ENCODE measurements around the gene KDM2B. TPM values are rescaled to one million over a fixed set of nuclear protein-coding genes. Genes with fewer than 3 reads are reported as not detected.

The KDM2B gene
- total and polyA plus RNA-seq, 10 of the 15 experiments (the other 5 are each of a cell fraction or from before 2014, with no cell fraction given): 13.6 to 124 (median 40.4) TPM

- TF ChIP-seq NRF1 (conservative IDR thresholded peaks at IDR 0.05; ENCODE audit: low read depth, low read length) (no peak), NBN (IDR thresholded peaks at IDR 0.05) (peak; percentile 54; the same call in 1 of the 2 replicates), SREBF1 (IDR thresholded peaks at IDR 0.05; ENCODE audit: low read length) (no peak), ASH2L (IDR thresholded peaks at IDR 0.05; ENCODE audit: borderline replicate concordance, low read depth) (no peak), RELA (IDR thresholded peaks at IDR 0.05; ENCODE audit: borderline replicate concordance, partially characterized antibody) (no peak), RELB (IDR thresholded peaks at IDR 0.05; ENCODE audit: low read depth) (0 out of 2 replicates have a peak, but pooled peaks have one; percentile 24), EP300 (IDR thresholded peaks at IDR 0.05; ENCODE audit: borderline replicate concordance in 1 of 2, control insufficient read depth in 1 of 2, low read depth in 2 of 2, low read length in 2 of 2) (peak in 1 of 2 experiments; percentile 55; a peak in 1 of 4 replicates), NFIC (IDR thresholded peaks at IDR 0.05; ENCODE audit: low read depth, low read length) (no peak), BCL11A (IDR thresholded peaks at IDR 0.05; ENCODE audit: low read depth, low read length) (no peak), SMAD1 (IDR thresholded peaks at IDR 0.05; ENCODE audit: low read depth, partially characterized antibody) (no peak), RBBP5 (conservative IDR thresholded peaks at IDR 0.05) (no peak), SMAD5 (IDR thresholded peaks at IDR 0.05; ENCODE audit: low read depth) (no peak), FOXM1 (IDR thresholded peaks at IDR 0.05; ENCODE audit: low read depth, low read length) (no peak), RAD51 (IDR thresholded peaks at IDR 0.05) (no peak), MEF2B (IDR thresholded peaks at IDR 0.05; ENCODE audit: partially characterized antibody, poor library complexity, severe bottlenecking) (peak; percentile 75), SIN3A (IDR thresholded peaks at IDR 0.05; ENCODE audit: low read depth, low read length) (no peak), LARP7 (IDR thresholded peaks at IDR 0.05) (peak; percentile 38; the same call in 1 of the 2 replicates), SMC3 (IDR thresholded peaks at IDR 0.05; ENCODE audit: borderline replicate concordance, low read length) (no peak), CHD1 (IDR thresholded peaks at IDR 0.05; ENCODE audit: low read depth, low read length) (no peak), NR2C1 (IDR thresholded peaks at IDR 0.05) (no peak), POLR2AphosphoS2 (IDR thresholded peaks at IDR 0.05; ENCODE audit: low read depth, low read length) (no peak), POLR2AphosphoS5 (IDR thresholded peaks at IDR 0.05; ENCODE audit: low read length) (no peak; the same call in 1 of the 2 replicates), CTCF (IDR thresholded peaks at IDR 0.05 in 2 of 3, conservative IDR thresholded peaks at IDR 0.05 in 1 of 3; ENCODE audit: control insufficient read depth in 2 of 3, extremely low read depth in 1 of 3, insufficient read depth in 1 of 3, low read depth in 3 of 3, low read length in 3 of 3) (no peak), TARDBP (IDR thresholded peaks at IDR 0.05; ENCODE audit: borderline replicate concordance) (no peak), KAT2A (conservative IDR thresholded peaks at IDR 0.05; ENCODE audit: control insufficient read depth, low read depth, low read length) (no peak), RAD21 (IDR thresholded peaks at IDR 0.05; ENCODE audit: insufficient read depth, low read depth, low read length) (no peak), E2F4 (IDR thresholded peaks at IDR 0.05; ENCODE audit: low read depth, low read length) (no peak), SIX5 (IDR thresholded peaks at IDR 0.05; ENCODE audit: low read depth, low read length, severe bottlenecking) (no peak), JUNB (IDR thresholded peaks at IDR 0.05) (peak; percentile 65), CREM (IDR thresholded peaks at IDR 0.05; ENCODE audit: low read depth) (peak; percentile 40; the same call in 1 of the 2 replicates), TCF7 (IDR thresholded peaks at IDR 0.05; ENCODE audit: borderline replicate concordance) (no peak)
Measured at GRCh38 chr12:121522971-121523370, 57.9 kb downstream of the KDM2B start (continued).

All from GM12878 (cell line).